ENCODE measurements around the gene POLD3.

GRCh38 chr11:74648894-74649293, 56.5 kb downstream of the POLD3 start:
- TF ChIP-seq, protein P1, sequence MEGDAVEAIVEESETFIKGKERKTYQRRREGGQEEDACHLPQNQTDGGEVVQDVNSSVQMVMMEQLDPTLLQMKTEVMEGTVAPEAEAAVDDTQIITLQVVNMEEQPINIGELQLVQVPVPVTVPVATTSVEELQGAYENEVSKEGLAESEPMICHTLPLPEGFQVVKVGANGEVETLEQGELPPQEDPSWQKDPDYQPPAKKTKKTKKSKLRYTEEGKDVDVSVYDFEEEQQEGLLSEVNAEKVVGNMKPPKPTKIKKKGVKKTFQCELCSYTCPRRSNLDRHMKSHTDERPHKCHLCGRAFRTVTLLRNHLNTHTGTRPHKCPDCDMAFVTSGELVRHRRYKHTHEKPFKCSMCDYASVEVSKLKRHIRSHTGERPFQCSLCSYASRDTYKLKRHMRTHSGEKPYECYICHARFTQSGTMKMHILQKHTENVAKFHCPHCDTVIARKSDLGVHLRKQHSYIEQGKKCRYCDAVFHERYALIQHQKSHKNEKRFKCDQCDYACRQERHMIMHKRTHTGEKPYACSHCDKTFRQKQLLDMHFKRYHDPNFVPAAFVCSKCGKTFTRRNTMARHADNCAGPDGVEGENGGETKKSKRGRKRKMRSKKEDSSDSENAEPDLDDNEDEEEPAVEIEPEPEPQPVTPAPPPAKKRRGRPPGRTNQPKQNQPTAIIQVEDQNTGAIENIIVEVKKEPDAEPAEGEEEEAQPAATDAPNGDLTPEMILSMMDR (IDR thresholded peaks at IDR 0.05), result no peak
- TF ChIP-seq POLR2A (IDR thresholded peaks at IDR 0.05; ENCODE audit: low read depth), result no peak
- no peak for TF ChIP-seq POLR2AphosphoS5 (IDR thresholded peaks at IDR 0.05)

All from esophagus muscularis mucosa (tissue), 3 donors.